ENCODE results near the gene PTPRN2.
"Not testable (repeated sequence)": the region's sequence is repeated elsewhere in the genome, so short reads cannot be mapped to it uniquely, and the experiment has no call there.

PTPRN2 gene

DNA sequence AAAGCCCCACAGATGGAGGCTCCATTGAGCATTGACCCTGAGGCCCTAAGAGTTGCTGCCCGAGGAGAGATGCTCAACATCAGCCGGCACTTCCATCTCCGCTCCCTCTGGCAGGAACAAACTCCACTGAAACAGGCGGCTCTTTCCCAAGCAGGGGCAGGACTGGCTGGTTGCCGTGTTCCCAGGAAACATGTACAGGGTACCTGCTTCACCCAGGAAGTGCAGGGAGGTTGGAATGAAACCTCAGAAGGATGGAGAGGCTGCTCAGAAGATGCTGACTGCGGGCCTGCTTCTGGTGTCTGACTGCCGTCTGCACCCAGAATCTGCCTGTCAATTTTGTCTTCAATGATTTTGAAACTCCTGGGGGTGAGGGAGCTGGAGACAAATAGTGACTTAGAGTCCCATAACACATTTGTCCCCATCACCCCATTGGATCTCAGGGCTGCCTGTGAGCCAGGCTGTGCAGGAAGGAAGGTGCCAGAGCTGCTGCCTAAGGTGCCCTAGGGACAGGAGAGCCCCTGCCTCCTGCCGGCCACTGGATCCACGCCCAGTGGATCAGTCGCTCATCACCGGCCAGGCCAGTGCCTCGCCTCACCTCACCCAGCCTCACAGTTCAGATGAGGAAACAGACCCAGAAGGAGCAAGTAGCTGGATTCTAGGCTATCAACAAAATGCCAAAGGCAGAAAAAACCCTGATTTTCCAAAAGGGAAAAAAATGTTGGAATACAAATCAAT lies 237.3 kb downstream of the PTPRN2 start:
- Histone ChIP-seq H3K36me3 (ENCODE audit: control insufficient read depth, insufficient read depth, low read length) (no peaks in the 10 kb centered on the region), H3K4me1 (no peaks in the 10 kb centered on the region), H3K9me3 (ENCODE audit: control insufficient read depth, low read length) (no peaks in the 10 kb centered on the region), H3K9ac (no peak overlapping the region), H3K79me2 (no peaks in the 10 kb centered on the region), H3K4me2 (ENCODE audit: low read length) (no peak overlapping the region), H2AFZ (no peak overlapping the region), H3K27ac (no peak overlapping the region), H3K27me3 (ENCODE audit: control insufficient read depth, insufficient read depth, low read length) (no peaks in the 10 kb centered on the region), H3K4me3 (ENCODE audit: low read depth, low read length) (no peak overlapping the region)
- no peak for TF ChIP-seq CTCF (IDR thresholded peaks at IDR 0.05)

GRCh38 chr7:158348446-158348845 lies 239.2 kb downstream of the PTPRN2 start:
- no peak for TF ChIP-seq CTCF (IDR thresholded peaks at IDR 0.05)
- Histone ChIP-seq H3K4me1 (no peaks in the 10 kb centered on the region), H3K4me2 (ENCODE audit: low read length) (no peak overlapping the region), H2AFZ (no peak overlapping the region), H3K27ac (no peak overlapping the region), H3K9me3 (ENCODE audit: control insufficient read depth, low read length) (no peaks in the 10 kb centered on the region), H3K4me3 (ENCODE audit: low read depth, low read length) (no peak overlapping the region), H3K36me3 (ENCODE audit: control insufficient read depth, insufficient read depth, low read length) (no peaks in the 10 kb centered on the region), H3K9ac (no peak overlapping the region), H3K27me3 (ENCODE audit: control insufficient read depth, insufficient read depth, low read length) (no peaks in the 10 kb centered on the region), H3K79me2 (no peaks in the 10 kb centered on the region)

GRCh38 chr7:158348039-158348438 lies 239.6 kb downstream of the PTPRN2 start:
- H3K79me2 ChIP-seq; H3K9ac ChIP-seq; H3K27ac ChIP-seq; H3K4me1 ChIP-seq; H3K9me3 ChIP-seq (ENCODE audit: control insufficient read depth, low read length); H3K4me2 ChIP-seq (ENCODE audit: low read length); H2AFZ ChIP-seq; H3K36me3 ChIP-seq (ENCODE audit: control insufficient read depth, insufficient read depth, low read length); H3K27me3 ChIP-seq (ENCODE audit: control insufficient read depth, insufficient read depth, low read length); H3K4me3 ChIP-seq (ENCODE audit: low read depth, low read length): not testable (repeated sequence)

DNA sequence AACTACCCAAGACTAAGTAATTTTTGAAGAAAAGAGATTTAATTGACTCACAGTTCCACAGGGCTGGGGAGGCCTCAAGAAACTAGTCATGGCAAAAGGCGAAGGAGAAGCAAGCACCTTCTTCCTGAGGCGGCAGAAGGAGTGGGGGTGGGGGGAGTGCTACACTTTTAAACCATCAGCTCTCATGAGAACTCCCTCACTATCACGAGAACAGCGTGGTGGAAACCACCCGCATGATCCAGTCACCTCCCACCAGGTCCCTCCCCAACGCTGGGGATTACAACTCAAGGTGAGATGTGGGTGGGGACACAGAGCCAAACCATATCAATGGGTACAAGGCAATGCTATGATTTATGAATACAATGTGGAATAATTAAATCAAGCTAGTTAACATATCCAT lies 241.9 kb downstream of the PTPRN2 start:
- no peaks in the 10 kb centered on the region for H3K36me3 ChIP-seq (ENCODE audit: control insufficient read depth, insufficient read depth, low read length)
- no peak overlapping the region for H3K4me3 ChIP-seq (ENCODE audit: low read depth, low read length)
- H3K9me3 ChIP-seq (ENCODE audit: control insufficient read depth, low read length), result no peaks in the 10 kb centered on the region
- H2AFZ ChIP-seq, result no peak overlapping the region
- H3K27ac ChIP-seq, result no peak overlapping the region
- peaks cover 3% of the 10 kb centered on the region for H3K79me2 ChIP-seq
- H3K9ac ChIP-seq, result no peak overlapping the region
- H3K27me3 ChIP-seq (ENCODE audit: control insufficient read depth, insufficient read depth, low read length), result no peaks in the 10 kb centered on the region
- no peak overlapping the region for H3K4me2 ChIP-seq (ENCODE audit: low read length)
- TF ChIP-seq CTCF (IDR thresholded peaks at IDR 0.05), result no peak
- no peaks in the 10 kb centered on the region for H3K4me1 ChIP-seq

DNA sequence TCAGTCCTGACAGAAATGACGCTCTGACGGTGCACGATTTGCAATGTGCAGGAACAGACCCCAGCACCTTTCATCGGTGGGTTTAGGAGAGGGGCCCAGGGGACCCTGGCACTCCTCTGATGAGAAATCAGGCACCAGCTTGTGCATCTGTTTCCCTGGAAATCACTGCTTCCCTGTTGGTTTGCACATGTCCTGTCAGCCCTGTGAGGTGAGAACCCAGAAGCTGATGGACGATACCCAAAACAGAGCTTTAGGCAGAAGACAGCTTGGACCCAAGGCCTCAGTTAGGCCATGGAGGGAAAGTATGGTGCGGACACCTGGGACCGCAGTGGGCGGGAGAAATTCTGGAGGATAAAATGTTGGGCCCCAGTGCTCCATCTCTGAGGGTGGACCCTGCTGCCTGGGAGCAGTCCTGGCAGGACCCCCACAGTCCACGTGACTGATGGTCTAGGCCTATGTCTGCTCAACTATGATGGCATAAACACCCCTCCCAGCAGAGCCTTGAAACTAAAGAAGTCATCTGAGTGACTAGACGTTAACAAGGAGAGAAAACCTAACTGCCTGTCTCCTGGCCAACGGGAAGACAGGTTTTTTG lies 242.8 kb downstream of the PTPRN2 start:
- no peaks in the 10 kb centered on the region for H3K27me3 ChIP-seq (ENCODE audit: control insufficient read depth, insufficient read depth, low read length)
- no peaks in the 10 kb centered on the region for H3K36me3 ChIP-seq (ENCODE audit: control insufficient read depth, insufficient read depth, low read length)
- H3K27ac ChIP-seq, result no peak overlapping the region
- H3K9ac ChIP-seq, result no peak overlapping the region
- TF ChIP-seq CTCF (IDR thresholded peaks at IDR 0.05), result no peak
- peaks cover 3% of the 10 kb centered on the region for H3K79me2 ChIP-seq
- H3K4me2 ChIP-seq (ENCODE audit: low read length), result no peak overlapping the region
- no peaks in the 10 kb centered on the region for H3K9me3 ChIP-seq (ENCODE audit: control insufficient read depth, low read length)
- no peak overlapping the region for H3K4me3 ChIP-seq (ENCODE audit: low read depth, low read length)
- H2AFZ ChIP-seq, result no peak overlapping the region
- no peaks in the 10 kb centered on the region for H3K4me1 ChIP-seq

All from parathyroid adenoma (tissue), 2 donors.